Renal cortical epithelial cell (primary cell): Measurements from ENCODE around the gene ASCC2. TPM values are rescaled to one million over a fixed set of nuclear protein-coding genes. Genes with fewer than 3 reads are reported as not detected.
A peak's percentile ranks its signal among the peaks of the same experiment; 100 is the strongest.

Experiments
- DNase-seq: peaks from one replicate; pipeline ENCODE4 v3.0.0-alpha.2; 2011; ENCODE audit warnings: low read depth
- total RNA-seq: library from RNA; depleted of rRNA; stranded (reverse); fragments of >200 nt; gene quantifications from 2 replicates; pipeline ENCODE4 v1.2.3, GENCODE V29; 2014

Gene ASCC2
- total RNA-seq, 1 donor from 2014 or later, result 29.8 TPM

DNA sequence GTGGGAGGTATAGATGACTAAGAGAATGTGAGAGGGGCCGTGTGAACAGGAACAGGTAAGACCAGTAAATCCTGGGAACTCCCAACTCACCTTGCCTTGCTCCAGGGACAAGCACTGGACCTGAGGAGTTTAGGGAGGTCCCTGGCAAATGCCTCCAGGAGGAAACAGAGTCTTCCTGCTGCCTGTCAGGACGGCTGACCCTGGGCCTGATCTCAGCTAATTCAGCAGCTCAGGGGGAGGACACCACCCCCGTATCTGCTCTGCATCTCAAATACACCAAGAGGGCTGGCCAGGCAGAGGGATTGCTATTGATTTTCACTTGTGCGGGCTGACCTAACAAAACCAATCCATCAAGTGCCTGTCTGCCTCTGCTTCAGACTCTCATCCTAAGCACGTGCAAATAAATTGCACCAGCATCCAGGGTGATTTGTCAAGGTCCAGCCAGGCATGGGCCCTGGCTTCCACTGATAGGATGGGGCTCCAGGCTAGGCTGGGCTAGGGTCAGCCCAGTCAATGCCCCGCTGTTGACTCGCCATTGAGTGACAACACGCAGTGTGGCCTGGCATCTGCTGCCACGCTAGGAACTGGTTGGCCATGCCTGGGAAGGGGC is 50.6 kb downstream of the ASCC2 start:
- no peak for DNase-seq

DNA sequence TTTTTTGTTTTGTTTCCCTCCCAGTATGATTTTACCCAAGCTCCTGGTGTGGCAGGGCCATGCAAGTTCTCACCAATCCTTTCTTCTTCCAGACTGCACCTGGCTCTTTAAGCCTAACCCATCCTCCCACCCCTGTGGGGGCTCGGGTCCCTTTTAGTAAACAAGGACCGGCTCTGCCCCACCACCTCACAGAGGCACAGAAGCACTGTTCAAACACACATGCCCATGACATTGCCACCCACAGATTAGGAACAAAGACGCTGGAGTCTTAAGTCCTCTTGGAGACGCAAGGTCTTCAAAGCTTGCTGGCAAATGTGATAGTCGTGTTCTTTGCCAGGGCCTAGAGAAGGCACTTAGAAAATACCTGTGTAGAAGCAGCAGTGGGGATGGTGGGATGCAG is 52.0 kb downstream of the ASCC2 start:
- DNase-seq, result no peak

DNA sequence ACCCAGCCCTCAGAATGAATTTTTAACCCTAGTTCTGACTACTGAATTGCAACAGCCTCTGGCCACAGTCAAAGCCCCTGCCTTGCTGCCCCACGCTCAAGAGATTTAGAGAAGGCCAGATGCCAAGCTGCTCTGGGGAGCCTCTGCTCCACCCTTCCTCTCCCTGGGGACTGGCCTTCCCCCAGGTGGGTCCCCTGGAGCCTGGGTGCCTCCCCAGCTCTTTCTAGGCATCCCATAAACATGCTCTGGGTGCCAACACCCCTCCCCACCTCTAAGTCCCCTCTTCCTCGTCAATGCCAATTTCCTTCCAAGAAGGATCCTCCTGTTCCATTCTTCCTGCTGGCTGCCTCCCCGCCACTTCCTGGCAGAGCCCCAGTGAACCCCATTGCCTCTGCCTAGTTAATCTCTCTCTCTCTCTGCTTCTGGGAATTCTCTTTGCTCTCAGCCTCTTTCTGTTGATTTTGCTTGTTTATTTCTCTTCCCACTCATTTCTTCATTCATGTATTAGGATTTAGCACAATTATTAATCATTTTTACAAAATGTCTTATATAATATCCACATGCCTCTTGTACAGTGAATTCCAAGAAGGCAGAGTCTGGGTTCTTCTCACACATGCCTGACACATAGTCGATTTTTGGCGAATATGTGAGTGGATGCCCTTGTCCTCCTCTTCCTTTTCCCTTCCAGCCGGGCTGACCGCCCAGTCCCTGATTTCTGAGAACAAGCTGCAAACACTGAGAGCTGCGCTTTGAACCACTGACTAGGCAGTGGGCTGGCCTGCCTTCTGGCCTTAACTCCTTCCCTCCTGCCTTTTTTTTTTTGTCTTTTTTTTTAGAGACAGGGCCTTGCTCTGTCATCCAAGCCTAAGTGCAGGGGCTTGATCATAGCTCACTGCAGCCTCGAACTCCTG is 53.4 kb downstream of the ASCC2 start:
- DNase-seq, result no peak

DNA sequence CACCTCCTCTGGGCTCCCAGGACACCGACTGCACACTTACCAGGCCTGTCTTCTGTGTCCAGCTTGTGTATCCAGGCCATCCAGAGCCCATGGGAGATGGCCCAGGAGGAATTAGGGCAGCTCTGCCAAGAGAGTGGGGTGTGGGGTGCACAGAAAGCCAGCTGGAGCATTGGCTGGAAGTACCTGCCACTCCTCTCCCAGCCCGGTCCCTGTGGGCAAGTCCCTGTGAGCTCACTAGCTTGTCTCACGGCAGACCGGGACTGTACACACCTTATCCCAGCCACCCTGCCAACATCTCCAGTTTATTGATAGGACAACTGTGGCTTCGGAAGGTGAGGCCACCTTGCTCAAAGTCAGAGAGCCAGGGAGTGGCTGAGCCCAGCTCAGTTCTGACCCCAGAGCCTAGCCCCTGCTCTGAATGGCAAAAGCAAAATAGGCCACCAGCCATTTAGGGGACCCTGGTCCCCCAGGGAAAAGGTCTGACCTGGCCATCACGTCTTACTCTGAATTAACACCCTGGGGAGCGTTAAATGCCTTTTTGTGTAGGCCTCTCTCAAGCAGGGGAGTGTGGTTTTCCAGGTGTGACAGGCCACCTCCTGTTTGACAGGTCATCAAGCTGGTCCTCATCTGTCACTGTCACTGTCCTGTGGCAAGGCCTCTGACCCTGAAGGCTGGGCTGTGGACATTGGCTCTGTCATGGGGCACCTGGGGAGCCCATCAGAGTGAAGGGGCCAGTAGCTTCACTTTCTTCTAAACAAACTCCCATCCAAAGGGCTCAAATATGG is 55.8 kb downstream of the ASCC2 start:
- peak; percentile 48 for DNase-seq

DNA sequence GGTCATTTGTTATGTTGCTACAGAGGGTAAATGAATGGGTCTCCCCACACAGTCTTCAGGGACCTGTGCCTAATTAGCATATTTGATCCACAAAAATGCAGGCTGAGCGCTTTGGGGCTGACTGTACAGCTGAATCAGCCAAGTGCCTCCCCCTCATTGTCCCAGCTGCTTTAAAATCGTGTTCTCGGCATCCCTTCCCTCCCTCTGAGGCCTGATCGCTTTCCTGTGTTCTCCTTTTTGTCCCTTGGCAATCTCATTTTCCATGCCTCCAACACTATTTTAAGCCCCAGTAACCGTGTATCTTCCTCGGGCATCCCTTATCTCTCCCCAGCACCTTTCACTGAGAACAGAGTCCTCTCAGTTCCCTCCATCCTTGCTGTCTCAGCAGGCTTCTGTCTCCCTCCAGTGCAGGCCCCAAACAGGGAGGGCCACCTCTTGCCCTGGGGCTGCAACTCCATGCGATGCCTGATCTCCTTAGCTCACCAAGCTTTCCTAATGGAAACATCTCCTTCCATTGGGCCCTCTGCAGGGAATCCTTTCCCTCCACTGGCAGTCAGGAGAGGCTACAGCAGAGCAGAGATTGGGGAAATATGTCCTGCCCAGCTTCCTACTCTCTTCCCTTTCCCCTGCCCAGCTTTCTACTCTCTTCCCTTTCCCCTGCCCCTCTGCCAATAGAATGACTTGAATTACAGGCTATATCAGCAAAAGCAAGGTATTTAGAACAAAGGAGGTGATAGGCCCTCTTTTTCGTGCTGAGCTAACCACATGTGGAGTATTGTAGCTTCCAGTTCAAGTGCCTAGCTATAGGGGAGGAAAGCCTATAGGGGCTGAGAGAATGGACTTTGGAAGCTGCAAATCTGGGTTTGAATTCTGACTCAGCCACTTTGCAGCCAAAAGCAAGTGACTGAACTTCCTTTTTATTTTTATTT is 57.1 kb downstream of the ASCC2 start:
- peak; percentile 93 for DNase-seq

DNA sequence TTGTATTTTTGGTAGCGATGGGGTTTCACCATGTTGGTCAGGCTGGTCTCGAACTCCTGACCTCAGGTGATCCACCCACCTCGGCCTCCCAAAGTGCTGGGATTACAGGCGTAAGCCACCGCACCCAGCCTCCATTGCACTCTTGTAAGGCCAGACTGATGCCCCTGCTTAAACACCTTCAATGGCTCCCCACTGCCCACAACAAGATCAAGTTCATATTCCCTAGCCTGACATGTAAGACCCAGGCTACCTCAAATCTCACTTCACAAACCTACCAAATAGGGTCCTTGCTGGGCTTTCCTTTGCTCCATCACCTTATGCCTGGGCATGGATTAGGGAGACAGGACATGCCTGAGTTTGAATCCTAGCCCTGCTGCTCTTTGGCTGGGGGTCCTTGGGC is 57.9 kb downstream of the ASCC2 start:
- no peak for DNase-seq

DNA sequence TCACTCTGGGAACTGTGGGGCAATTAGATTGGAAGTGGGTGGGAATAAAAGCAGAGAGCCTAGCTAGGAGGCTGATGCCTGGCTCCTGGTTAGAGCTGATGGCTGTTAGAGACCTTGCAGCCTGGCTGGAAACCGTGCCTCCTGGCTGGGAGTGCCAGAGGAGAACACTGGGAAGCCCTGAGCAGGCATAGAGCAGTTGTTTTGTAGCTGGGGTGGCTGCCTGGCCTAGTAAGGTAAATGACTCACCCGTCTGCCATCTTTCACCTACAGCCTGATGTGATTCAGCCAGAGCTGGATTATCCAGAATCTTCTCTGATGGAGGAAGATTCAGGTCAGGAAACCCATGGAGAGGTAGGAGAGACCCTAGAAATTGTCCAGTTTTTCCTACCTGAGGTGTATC is 64.8 kb downstream of the ASCC2 start:
- peak; percentile 79 for DNase-seq

DNA sequence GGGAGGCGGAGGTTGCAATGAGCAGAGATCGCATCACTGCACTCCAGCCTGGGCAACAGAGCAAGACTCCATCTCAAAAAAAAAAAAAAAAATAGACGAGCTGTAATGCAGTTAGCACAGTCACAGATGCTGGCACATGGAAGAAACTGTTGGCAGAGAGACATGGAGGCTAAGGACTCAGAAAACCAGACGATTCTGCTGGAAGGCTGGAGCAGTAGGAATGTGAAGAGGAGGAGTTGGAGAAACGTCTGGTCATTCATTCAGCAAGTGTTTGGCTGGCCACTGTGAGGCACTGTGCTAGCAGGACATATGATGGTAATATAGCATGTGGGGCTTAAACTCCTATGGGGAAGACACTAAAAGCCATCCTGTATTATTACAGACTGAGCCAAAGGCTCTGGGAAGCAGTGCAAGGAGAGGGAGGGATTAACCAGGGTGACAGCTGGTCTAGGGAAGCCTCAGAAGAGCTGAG is 65.9 kb downstream of the ASCC2 start:
- no peak for DNase-seq

DNA sequence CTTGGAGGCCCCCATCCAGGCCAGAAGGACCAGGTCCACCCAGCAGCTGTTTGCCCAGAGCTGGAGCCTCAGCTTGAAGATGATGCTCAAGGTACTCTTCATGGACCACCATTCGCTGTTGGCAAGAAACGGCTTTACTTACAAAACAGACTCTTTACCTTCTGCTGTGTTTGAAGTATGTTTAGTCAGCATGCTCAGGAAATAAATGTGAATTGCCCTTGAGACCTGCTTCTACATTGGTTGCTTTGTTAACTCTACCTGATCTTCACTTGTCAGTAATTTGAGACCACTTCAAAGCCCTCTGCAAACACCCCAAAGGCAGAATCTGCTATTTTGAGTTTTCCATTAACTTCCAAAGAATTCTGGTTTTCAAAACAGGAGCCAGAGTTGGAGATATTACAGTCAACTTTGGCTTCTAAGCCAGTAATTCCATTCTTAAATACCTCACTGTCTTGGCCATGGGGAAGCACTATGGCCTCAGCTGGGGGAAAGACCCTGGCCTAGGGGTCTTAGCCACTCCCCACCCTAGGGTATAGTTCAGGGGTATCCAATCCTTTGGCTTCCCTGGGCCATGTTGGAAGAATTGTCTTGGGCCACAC is 68.3 kb downstream of the ASCC2 start:
- DNase-seq, result peak; percentile 49

DNA sequence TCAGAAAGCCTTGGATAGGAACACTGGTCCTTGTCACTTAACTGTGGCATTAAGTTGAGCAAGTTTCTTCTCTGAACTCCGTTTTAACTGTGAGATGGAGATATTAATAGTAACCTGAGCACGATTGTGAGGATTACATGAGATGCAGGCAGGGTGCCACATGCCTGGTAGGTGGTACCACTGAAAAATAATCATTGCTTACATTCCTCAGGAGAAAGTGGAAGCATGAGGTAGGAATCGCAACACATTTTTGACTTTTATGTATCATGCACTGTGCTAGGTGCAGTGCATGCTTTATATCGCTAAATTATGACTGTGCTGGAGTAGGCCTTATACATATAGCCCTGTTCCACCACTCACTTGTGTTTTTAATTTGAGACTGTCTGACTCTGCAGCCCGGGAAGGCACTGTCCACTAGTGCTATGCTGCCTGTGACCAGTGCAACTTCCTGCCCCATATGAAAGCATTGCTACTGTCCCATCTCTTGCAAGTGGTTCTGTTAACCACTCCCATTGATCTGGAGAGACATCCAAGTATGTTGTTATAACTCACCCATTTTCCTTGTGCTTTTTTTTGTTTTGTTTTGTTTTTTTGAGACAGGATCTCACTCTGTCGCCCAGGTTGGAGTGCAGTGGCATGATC is 69.9 kb downstream of the ASCC2 start:
- DNase-seq, result no peak

DNA sequence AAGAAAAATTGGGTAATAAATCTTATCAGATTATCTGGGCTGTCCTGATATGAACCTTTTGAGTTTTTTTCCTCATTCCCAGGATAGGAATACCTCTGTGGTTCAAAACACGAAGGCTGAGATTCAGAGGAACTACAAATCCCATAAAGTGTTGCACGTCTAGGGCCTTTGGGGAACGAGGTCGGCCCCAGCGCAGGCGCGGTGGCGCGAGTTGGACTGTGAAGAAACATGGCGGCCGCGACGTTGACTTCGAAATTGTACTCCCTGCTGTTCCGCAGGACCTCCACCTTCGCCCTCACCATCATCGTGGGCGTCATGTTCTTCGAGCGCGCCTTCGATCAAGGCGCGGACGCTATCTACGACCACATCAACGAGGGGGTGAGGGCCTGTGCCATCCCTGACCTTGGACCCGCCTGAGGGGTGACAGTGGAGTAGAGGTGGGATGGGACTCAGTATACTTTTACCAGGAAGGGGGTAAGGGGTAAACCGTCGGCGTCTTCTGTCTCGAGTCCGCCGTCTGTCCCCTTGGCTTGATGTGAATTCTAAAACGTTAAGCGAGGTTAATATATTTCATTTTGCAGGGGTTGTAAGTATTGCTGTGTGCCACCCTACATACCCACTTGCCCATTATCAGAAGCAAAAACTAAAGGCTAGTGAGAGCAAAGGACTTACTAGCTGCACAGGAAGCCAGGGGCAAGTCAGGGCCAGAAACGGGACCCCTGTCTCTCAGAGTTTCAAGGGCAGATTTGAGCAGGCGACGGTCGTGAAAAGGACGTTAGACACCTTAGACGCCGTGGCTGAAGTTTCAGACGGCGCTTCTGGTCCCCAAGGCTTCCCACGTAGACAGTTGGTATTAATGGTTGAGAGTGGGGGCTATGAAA is 70.7 kb downstream of the ASCC2 start, which contains the start of gene UQCR10:
TSS of gene UQCR10 (plus strand) at position 199 of the 881 bp plus-strand sequence. CDS start at position 229, 30 bp downstream.
- DNase-seq, result peak; percentile 86

DNA sequence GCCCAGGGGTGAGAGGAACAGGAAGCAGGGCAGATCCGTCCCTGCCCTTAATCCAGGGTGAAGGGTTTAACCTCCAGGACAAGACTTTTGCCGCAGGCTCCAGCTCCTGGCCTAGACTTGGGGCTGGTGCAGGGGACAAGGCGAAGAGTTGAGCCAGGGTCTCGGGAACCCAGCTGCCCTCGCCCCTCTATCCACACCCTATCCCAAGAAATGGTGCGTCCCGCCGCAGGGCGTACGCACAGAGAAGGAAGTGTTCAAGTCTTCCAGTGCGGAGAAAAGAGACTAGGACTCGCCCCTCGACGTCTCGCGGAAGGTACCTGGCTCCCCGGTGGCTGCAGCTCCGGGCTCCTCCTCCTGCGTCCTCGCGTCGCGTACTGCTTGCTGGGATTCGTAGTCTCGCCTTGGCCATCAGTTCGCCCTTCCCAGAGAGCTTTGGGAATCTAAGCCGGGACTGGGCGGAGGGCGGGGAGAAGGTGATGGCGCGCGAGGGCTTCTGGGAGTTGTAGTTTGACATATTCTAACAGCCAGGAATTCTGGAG is 71.4 kb downstream of the ASCC2 start, which contains the start of gene ZMAT5:
TSS of gene ZMAT5 (minus strand) at position 376 of the 539 bp plus-strand sequence. CDS start 18,463 bp downstream, outside the sequence.
- DNase-seq, result peak; percentile 95

DNA sequence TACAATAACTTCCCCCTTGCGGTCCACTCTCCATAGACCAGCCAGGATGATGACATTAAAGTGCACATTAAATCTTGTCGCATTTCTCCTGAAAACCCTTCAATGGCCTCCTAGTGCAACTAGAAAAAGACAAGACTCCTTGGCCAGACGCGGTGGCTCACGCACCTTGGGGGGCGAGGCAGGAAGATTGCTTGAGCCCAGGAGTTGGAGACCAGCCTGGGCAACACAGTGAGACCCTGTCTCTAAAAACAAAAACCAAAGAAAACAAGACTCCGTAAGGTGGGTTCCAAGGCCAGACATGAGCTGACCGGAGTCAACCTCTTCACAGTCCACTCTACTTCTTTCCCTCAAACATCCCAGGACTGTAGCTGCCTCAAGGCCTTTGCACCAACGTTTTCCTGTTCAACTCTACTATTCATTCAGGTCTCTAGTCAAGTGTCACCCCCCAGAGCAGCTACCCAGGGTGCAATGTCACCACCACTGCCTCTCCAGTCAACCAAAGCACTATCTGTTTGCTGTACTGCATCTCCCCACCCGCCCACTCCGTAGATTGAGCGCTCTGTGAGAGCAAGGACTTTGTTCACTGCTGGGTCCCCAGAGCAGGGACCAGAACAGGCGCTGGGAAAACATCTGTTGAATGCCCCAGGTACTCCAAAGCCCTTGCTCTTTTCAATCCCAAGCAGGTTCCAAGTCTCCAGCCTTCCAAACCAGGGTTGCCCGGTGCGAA is 72.0 kb downstream of the ASCC2 start:
- no peak for DNase-seq

DNA sequence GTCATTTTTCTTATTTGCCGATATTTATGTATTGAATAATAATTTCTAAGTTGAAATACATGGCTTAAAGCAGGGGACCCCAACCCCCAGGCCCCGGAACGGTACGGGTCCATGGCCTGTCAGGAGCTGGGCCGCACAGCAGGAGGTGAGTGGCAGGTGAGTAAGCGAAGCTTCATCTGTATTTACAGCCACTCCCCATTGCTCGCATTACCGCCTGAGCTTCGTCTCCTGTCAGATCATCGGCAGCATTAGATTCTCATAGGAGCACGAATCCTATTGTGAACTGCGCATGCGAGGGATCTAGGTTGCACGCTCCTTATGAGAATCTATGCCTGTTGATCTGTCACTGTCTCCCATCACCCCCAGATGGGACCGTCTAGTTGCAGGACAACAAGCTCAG is 75.8 kb downstream of the ASCC2 start:
- no peak for DNase-seq

DNA sequence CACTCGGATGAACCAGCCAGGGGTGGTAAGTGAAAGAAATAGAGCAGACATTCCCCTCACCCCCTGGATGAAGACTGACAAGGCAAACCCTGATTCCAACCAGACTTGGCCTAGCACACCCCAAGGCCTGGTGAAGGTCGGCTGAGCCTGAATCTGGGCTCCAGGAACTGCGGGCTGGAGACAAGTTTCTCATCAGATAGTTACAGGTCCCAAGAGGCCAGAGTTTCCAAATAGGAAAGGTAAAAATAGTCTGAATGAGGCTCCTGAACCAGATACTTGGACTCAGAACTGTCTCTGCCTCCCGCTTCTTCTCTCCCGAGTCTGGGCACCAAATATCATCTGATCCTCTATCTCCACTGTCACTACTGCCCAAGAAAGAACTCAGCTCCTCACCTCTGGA is 79.1 kb downstream of the ASCC2 start:
- DNase-seq, result no peak

DNA sequence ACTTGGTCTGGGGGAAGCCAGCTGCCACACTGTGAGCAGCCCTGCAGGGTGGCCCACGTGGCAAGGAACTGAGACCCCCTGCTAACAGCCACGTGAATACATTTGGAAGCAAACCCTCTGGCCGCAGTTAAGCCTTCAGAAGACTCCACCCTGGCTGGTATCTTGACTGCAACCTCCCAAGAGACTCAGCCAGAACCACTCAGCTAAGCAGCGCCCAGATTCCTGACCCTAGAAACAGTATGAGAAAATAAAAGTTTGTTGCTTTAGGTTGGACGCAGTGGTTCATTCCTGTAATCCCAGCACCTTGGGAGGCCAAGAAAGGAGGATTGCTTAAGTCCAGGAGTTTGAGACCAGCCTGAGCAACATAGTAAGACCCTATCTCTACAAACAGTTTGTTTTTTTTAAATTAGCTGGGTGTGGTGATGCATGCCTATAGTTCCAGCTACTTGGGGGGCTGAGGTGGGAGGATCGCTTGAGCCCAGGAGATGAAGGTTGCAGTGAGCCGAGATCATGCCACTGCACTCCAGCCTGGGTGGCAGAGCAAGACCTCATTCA is 79.9 kb downstream of the ASCC2 start:
- DNase-seq, result no peak

DNA sequence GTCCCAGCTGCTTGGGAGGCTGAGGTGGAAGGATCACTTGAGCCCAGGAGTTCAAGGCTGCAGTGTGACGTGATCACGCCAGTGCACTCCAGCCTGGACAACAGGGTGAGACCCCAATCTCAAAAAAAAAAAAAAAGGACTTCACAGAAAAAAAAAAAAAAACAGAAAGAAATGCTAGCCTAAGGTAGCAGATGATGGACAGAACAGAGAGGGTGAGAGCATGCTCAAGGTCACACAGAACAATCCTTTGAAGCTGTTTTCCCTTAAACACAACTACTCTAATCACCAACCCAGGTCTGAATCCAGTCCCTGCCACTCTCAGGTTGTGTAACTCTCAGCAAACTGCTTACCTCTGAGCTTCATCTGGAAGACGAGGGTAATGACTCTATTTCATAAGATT is 81.0 kb downstream of the ASCC2 start:
- no peak for DNase-seq

DNA sequence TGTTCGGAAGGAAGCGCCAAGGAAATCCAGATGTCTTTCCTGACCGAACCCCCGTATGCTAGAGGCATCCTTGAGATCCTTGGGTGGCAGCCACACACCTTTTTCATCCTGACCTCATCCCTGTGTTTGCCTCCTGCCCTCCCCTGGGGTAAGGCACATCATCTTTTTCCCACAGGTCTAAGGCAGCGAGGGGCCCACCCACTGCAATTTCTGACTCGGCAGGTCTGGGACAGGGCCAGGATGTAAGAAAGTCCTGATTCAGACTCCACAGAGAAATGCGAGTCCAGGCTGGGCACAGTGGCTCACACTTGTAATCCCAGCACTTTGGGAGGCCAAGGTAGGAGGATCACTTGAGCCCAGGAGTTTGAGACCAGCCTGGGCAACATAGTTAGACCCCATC is 81.7 kb downstream of the ASCC2 start:
- DNase-seq, result no peak
